Loucy (cell line): ENCODE results near the gene UVRAG.

Experiments
- H2AFZ ChIP-seq: fragments of 200-600 bp; sonication (generic); 2 replicates; pipeline ENCODE4 v1.6.0; 2016; ENCODE audit warnings: antibody characterized with exemption, mild to moderate bottlenecking, low read length, moderate library complexity
- H3F3A ChIP-seq: fragments of 200-600 bp; 2 replicates; pipeline ENCODE4 v1.6.0; 2016; ENCODE audit warnings: antibody characterized with exemption, low read depth, mild to moderate bottlenecking
- H3K27me3 ChIP-seq: fragments of 200-600 bp; sonication (generic); 2 replicates; pipeline ENCODE4 v1.6.1; 2014; ENCODE audit warnings: low read length, mild to moderate bottlenecking; ENCODE audit not compliant: insufficient read depth, poor library complexity, severe bottlenecking
- H3K36me3 ChIP-seq: fragments of 200-600 bp; sonication (generic); 2 replicates; pipeline ENCODE4 v1.6.1; 2016; ENCODE audit warnings: low read length; ENCODE audit not compliant: insufficient read depth
- H3K4me1 ChIP-seq: fragments of 200-600 bp; sonication (generic); 2 replicates; pipeline ENCODE4 v1.5.1; 2014; ENCODE audit warnings: low read length, mild to moderate bottlenecking; ENCODE audit not compliant: insufficient read depth, poor library complexity, severe bottlenecking
- H3K4me2 ChIP-seq: fragments of 200-600 bp; sonication (generic); 2 replicates; pipeline ENCODE4 v1.6.0; 2014; ENCODE audit warnings: antibody characterized with exemption, low read length, low read depth, mild to moderate bottlenecking; ENCODE audit not compliant: poor library complexity, severe bottlenecking
- H3K4me3 ChIP-seq: fragments of 200-600 bp; sonication (generic); 2 replicates; pipeline ENCODE4 v1.5.1; 2014; ENCODE audit warnings: low read length, mild to moderate bottlenecking, mixed read lengths; ENCODE audit not compliant: poor library complexity, severe bottlenecking
- H3K79me2 ChIP-seq: fragments of 200-600 bp; sonication (generic); 2 replicates; pipeline ENCODE4 v1.6.1; 2014; ENCODE audit warnings: low read length; ENCODE audit not compliant: insufficient read depth
- H3K9ac ChIP-seq: fragments of 200-600 bp; sonication (generic); 2 replicates; pipeline ENCODE4 v1.6.0; 2014; ENCODE audit warnings: mild to moderate bottlenecking, low read depth, low read length, moderate library complexity; ENCODE audit not compliant: poor library complexity, severe bottlenecking
- H3K9me2 ChIP-seq: fragments of 200-600 bp; sonication (generic); replicated peaks from 2 replicates; pipeline ENCODE4 v1.6.1; 2016; ENCODE audit warnings: low read depth, low read length, mixed read lengths
- H3K9me3 ChIP-seq: fragments of 200-600 bp; sonication (generic); 2 replicates; pipeline ENCODE4 v1.6.1; 2014; ENCODE audit warnings: mild to moderate bottlenecking, antibody characterized with exemption, low read length, low read depth; ENCODE audit not compliant: insufficient read depth
- H4K20me1 ChIP-seq: fragments of 200-600 bp; sonication (generic); 2 replicates; pipeline ENCODE4 v1.6.0; 2014; ENCODE audit warnings: antibody characterized with exemption, low read length, mild to moderate bottlenecking; ENCODE audit not compliant: insufficient read depth, poor library complexity, severe bottlenecking
- CTCF ChIP-seq: fragments of 200-600 bp; sonication (generic); conservative IDR thresholded peaks from 2 replicates; pipeline ENCODE4 v1.5.1; 2014; ENCODE audit warnings: mild to moderate bottlenecking, antibody characterized with exemption, low read length
- EZH2phosphoT487 ChIP-seq: fragments of 200-600 bp; IDR thresholded peaks from 2 replicates; pipeline ENCODE4 v1.6.1; 2018; ENCODE audit warnings: antibody characterized with exemption, mild to moderate bottlenecking, moderate library complexity, borderline replicate concordance

The UVRAG gene

GRCh38 chr11:75792127-75792731 is 22.8 kb upstream of the UVRAG start:
- Histone ChIP-seq H2AFZ (no peak overlapping the region), H3K9me2 (no peaks in the 10 kb centered on the region), H3K4me1 (no peaks in the 10 kb centered on the region), H3K27me3 (no peaks in the 10 kb centered on the region), H3K9me3 (no peaks in the 10 kb centered on the region), H3F3A (no peaks in the 10 kb centered on the region), H4K20me1 (no peaks in the 10 kb centered on the region), H3K9ac (no peak overlapping the region), H3K4me3 (no peak overlapping the region), H3K79me2 (no peaks in the 10 kb centered on the region), H3K36me3 (no peaks in the 10 kb centered on the region), H3K4me2 (no peak overlapping the region)
- TF ChIP-seq CTCF: no peak
- no peak for TF ChIP-seq EZH2phosphoT487

GRCh38 chr11:75792997-75793800 is 21.8 kb upstream of the UVRAG start:
- Histone ChIP-seq H3F3A (no peaks in the 10 kb centered on the region), H3K9me3 (no peaks in the 10 kb centered on the region), H3K4me1 (no peaks in the 10 kb centered on the region), H3K9me2 (no peaks in the 10 kb centered on the region), H3K79me2 (no peaks in the 10 kb centered on the region), H3K27me3 (no peaks in the 10 kb centered on the region), H3K4me3 (no peak overlapping the region), H3K4me2 (no peak overlapping the region), H4K20me1 (no peaks in the 10 kb centered on the region), H3K36me3 (no peaks in the 10 kb centered on the region), H2AFZ (no peak overlapping the region), H3K9ac (no peak overlapping the region)
- no peak for TF ChIP-seq CTCF
- TF ChIP-seq EZH2phosphoT487: no peak

- TF ChIP-seq EZH2phosphoT487: no peak
- TF ChIP-seq CTCF: no peak
- H3K4me2 ChIP-seq: no peak overlapping the region
- H4K20me1 ChIP-seq: no peaks in the 10 kb centered on the region
- no peaks in the 10 kb centered on the region for H3F3A ChIP-seq
- H3K27me3 ChIP-seq: no peaks in the 10 kb centered on the region
- no peaks in the 10 kb centered on the region for H3K36me3 ChIP-seq
- no peaks in the 10 kb centered on the region for H3K9me2 ChIP-seq
- H3K4me1 ChIP-seq: no peaks in the 10 kb centered on the region
- H3K9me3 ChIP-seq: no peaks in the 10 kb centered on the region
- H3K4me3 ChIP-seq: no peak overlapping the region
- H2AFZ ChIP-seq: no peak overlapping the region
- no peaks in the 10 kb centered on the region for H3K79me2 ChIP-seq
- no peak overlapping the region for H3K9ac ChIP-seq
Measured at GRCh38 chr11:75793966-75794365, 21.0 kb upstream of the UVRAG start.
